Activated CD4-positive, CD25-positive, alpha-beta regulatory T cell (primary cell): ENCODE data around the gene TRIM44.
A peak's percentile ranks its signal among the peaks of the same experiment; 100 is the strongest.

Experiments used
- DNase-seq, 4 experiments: peaks; one replicate each; lab custom pipeline; 2025; lab: John Stamatoyannopoulos, UW

TRIM44 gene, protein sequence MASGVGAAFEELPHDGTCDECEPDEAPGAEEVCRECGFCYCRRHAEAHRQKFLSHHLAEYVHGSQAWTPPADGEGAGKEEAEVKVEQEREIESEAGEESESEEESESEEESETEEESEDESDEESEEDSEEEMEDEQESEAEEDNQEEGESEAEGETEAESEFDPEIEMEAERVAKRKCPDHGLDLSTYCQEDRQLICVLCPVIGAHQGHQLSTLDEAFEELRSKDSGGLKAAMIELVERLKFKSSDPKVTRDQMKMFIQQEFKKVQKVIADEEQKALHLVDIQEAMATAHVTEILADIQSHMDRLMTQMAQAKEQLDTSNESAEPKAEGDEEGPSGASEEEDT

DNA sequence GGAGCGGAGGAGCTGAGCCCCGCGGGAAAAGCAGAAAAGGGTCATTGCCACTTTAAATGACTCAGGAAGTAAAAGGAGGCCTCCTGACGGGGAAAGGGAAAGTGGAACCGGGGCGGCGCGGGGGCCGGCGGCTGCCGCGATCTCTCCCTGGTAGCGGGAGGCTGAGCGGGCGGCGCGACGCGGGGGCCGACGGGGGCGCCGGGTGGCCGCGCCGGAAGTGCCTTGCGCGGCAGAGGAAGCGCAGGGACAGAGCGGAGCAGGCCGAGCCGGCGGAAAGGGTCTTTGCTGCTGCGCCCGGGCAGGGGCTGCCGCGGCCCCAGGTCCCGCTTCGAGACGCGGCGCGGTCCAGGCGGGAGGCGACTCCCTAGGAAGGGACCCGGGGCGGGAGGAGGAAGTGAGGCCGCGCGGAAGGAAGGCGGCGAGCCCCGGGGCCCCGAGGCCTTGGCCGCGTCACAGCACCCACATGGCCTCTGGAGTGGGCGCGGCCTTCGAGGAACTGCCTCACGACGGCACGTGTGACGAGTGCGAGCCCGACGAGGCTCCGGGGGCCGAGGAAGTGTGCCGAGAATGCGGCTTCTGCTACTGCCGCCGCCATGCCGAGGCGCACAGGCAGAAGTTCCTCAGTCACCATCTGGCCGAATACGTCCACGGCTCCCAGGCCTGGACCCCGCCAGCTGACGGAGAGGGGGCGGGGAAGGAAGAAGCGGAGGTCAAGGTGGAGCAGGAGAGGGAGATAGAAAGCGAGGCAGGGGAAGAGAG, at the start of gene TRIM44:
Gene TRIM44 (plus strand): TSS at position 127 of the 759 bp plus-strand sequence. CDS start 337 bp downstream, at position 464.
- peak; percentile 58 to 68 (median 64) for DNase-seq

DNA sequence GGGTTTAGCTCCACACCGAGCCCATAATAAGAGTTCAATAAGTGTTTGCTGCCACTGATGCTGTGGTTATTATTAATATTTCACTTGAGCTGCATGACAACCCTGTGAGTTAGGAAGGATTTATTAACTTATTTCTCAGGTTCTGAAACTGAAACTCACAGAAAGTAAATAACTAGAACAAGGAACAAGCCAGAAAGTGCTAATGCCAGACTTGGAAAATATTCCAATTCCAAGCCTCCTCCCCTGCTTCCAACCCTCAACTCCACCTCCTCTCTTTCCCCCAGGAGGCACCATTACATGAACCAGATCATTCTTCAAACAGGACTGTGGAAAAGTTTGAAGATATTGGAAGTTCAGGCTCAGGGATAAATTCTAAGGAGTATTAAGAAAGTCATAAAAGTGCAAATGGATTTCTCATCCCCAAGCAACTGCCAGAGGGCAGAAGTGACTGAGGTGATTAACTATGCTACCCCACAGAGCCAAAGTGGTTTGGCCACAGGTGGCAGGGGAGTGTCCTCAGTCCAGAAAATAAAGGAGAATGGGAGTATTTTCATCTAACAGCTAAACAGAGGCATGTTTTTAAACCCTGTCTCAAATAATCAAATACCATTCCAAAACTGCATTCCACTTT, 47.5 kb upstream of the TRIM44 start:
- no peak for DNase-seq

DNA sequence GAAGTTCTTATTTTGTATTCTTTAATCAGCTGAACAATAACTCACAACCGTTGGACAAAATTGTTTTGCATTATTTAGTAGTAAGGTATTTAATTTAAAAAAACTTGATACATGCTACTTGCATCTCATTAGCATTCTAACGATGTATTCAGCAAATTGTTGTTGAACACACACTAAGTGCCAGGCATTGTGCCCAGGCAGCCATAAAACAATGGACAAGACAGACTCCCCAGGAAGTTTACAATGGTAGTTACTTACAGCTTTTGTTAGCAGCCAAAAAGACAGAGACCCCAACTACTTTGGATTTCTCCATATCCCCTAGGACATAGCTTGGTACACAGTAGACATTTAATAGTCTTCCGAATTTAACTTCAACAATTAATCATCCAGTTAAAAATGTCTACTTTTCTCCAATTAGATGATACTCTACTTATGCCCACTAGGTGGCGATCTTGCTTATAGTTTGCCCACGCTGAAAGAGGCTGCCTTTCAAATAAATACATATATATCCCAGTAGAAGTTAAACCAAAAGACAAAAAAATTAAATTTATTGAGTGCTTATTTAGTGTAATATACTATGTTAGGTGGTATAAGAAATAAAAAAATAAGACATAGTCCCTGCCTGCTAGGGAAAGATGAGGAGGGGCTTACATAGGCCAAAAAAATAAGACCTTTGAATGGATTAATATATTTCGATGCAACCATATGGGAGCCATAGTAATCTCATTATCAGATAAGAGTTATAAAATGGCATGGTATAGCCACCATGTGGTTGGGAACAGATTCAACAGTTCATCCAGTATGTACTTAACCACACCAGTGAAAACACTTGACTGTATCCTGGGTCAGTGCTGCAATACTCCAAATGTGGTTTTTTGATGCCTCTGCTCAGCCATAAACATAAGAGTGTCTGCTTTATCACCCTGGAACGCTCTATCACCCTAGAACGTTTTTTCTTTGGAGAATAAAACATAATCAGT, 46.4 kb upstream of the TRIM44 start:
- no peak for DNase-seq

DNA sequence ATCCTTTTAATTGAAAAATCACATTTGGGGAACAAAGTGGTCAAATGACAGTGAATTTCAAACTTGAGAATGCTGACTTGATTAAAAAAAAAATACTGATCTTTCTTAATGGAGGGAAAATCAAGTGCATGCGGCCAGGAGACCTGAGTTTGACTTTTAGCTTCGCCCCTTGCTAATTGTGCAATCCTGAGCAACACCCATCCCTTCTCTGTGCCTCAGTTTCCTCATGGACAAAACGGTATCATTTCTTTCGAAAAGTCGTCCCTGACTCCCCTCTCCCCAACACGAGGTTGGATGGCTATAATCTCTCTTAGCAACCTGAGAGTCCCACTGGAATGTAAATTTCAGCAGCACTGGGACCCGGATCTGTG, 45.3 kb upstream of the TRIM44 start:
- no peak for DNase-seq

DNA sequence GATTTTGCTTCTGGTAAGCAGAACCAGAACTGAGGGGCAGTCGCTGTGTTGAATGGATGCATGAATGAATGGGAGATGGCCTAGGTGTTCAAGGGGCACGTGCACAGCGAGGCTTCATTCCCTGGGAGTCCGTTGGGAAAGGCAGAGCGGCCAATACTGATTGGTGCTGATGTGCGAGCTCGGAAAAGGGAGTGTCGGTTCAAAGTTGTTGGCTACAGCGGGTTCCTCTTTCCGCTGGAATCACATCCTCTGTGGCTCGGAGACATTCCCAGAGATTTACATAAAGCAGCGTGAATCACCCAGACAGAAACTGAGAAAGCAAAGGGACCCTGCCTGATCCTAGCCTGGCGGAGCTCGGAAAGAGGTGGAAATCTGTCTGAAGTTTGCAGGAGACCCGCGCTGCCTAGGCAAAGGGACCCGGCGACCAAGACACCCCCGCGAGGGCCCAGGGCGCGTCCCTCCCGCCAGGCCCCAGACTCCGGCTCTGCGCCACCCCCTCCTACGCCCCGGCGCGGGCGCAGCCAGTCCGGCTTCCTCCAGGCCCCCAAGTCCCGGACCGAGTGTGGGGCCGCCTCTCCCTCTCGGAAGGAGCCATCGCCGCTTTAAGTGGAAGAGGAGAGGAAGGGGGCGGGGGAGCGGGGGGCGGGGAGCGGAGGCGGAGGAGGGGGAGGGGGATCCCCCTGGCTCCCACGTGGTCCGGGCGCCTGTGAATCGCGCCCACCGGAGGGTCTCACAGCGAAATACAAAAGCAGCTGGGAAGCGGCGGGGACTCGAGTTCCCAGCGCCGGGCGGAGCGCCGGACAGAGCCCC, 44.7 kb upstream of the TRIM44 start, which contains the start of gene FJX1:
Gene FJX1 (plus strand): TSS at position 774 of the 810 bp plus-strand sequence. CDS start 177 bp downstream, outside the sequence.
- no peak for DNase-seq

DNA sequence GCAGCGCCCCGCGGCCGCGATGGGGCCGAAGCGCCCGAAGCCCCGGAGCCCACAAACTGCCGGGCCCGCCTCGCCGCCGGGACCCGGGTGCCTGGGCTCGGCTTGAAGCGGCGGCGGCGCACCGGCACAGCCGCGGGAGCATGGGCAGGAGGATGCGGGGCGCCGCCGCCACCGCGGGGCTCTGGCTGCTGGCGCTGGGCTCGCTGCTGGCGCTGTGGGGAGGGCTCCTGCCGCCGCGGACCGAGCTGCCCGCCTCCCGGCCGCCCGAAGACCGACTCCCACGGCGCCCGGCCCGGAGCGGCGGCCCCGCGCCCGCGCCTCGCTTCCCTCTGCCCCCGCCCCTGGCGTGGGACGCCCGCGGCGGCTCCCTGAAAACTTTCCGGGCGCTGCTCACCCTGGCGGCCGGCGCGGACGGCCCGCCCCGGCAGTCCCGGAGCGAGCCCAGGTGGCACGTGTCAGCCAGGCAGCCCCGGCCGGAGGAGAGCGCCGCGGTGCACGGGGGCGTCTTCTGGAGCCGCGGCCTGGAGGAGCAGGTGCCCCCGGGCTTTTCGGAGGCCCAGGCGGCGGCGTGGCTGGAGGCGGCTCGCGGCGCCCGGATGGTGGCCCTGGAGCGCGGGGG, 44.0 kb upstream of the TRIM44 start:
- DNase-seq = no peak

DNA sequence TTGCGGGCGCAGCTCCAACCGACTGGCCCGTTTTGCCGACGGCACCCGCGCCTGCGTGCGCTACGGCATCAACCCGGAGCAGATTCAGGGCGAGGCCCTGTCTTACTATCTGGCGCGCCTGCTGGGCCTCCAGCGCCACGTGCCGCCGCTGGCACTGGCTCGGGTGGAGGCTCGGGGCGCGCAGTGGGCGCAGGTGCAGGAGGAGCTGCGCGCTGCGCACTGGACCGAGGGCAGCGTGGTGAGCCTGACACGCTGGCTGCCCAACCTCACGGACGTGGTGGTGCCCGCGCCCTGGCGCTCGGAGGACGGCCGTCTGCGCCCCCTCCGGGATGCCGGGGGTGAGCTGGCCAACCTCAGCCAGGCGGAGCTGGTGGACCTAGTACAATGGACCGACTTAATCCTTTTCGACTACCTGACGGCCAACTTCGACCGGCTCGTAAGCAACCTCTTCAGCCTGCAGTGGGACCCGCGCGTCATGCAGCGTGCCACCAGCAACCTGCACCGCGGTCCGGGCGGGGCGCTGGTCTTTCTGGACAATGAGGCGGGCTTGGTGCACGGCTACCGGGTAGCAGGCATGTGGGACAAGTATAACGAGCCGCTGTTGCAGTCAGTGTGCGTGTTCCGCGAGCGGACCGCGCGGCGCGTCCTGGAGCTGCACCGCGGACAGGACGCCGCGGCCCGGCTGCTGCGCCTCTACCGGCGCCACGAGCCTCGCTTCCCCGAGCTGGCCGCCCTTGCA, 43.3 kb upstream of the TRIM44 start:
- no peak for DNase-seq

DNA sequence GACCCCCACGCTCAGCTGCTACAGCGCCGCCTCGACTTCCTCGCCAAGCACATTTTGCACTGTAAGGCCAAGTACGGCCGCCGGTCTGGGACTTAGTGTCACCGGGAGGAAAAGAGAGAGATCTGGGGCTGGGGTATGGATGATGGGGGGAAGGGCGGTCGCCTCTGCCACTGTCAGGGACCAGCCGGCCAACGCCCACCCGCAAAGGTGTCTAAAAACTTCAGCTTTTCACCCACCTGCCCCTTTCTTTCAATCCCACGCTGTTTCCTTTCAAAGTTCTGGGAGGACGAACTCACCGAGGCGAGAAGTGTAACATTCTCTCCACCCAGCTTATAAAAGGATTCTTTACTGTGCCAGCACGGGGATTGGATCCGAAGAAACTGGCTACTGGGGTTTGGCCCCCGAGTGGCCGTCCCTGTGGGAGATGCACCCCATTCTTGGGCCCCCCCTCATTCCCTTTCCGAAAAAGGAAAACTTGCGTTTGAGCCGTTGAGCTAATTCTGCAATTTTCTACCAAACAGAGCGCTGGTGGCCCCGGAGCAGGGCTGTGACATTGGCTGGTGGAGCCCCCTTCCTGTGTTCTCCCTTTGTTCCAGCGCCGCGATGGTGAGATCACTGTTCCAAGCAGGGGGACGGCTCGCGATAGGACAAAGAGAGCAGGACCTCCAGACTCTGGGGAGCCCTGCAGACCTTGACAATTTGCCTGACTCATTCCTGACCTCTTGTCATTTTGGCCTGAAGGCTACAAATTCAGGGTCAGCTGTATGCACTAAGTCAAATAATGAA, 42.5 kb upstream of the TRIM44 start:
- DNase-seq = no peak

DNA sequence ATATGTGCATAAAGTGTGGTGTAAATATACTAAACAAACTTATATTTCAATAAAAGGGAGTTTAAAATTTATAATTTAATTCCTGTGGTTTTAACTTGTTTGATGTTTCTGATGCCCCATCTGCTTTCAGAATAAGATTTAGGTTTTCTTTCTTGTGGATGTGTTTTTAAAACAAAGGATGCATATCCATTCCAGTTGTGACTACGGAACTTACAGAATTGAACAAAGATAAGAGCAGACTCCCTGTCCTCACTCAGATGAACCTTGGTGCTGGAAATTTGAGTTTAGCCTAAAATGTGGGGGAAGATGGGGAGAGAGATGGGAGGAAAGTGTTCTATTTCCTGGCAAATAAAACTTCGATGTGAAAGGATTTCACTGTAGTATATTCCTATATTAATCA, 41.8 kb upstream of the TRIM44 start:
- DNase-seq = no peak

DNA sequence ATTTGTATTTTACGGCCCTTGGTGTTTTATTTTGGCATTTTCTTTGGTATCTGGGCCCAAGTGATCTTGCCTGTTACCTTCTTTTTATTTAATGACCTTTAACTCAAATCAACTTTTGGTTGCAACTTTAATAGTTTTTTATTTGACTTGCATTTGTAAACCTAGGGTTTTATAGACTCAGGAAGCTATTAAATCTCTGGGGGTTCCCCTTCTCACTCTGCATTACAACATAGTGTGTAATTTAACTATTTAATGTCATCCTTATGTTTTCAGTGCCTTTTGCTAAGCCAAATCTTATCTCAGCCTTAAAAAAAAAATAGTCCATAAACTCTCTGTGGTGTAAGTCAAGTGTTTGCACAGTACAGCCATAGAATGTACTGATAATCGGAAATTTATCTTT, 41.0 kb upstream of the TRIM44 start:
- no peak for DNase-seq

DNA sequence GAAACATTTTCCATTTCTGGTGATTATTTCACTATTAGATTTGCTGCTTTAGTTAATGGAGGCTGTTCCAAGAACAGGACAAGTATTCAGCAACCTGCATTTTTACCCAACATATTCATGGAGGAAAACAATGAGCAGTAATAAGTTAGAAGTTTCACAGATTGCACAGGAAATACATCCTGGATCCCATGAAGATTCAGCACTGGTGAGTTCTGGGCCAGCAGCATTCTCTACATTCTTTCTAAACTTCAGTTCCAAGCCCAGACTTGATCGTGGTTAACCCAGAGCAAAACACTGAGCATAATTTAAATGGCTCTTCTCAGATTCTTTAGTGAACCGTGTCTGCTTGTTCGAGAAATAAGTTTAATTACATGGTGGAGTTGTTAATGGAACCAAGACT, 40.5 kb upstream of the TRIM44 start:
- DNase-seq = no peak

DNA sequence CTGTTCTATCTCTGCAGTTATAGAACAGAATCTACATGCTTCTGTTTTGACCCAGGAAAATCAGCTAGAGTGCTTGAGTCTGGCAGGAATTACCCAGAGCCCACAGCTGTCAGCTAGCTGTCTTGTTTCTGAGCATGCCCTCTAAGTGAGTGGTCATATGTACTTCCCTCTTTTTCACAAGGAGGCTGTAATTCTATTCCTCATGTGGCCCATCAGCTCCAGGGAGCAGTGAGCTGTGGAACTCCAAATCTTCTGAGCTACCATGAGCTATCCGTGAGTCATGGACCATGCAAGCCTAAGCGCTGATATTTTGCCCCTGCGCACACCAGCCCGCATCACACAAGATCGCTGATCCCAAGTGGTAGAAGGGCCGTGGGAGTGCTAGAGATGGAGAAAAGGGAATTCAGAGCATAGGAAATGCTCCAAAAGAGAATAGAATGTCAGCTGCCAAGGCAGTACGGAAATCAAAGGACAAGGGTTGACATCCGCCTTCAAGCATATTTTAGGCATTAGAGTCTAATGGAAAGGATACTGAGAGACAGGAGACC, 38.9 kb upstream of the TRIM44 start:
- DNase-seq = no peak

DNA sequence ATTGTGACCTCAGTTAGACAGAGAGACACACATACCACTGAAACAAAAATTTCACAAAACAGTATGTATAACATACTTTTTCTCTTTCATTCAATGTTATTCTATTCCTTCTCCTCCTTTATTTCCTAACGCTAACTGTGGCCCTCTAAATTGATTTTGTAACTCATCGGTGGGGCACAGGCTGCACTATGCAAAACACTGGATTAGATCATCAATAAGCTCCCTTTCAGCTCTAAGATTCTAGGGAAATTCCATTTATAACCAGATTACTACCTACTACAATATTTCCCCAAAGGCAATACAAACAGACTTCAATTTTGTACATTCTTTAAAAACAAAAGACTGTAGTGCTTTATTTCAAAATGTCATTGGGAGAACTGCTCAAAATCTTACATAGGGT, 38.3 kb upstream of the TRIM44 start:
- no peak for DNase-seq

DNA sequence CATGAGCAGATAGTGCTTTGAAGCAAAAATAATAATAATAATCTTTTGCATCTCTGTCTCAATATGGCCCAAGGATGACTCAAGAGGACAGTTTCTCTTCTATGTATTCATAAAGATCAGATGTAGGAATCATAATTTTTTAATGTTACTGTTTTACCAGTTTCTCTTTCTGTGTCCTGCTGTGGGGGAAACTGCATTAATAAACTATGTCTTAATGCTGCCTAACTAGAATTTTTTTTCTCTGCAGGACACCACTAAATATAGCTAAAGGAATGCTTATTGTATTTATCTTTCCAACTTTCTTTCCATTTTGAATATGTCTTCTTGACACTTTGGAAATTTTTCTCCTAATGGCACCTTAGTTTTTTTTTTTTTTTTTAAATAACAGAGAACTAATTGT, 37.8 kb upstream of the TRIM44 start:
- DNase-seq = no peak

DNA sequence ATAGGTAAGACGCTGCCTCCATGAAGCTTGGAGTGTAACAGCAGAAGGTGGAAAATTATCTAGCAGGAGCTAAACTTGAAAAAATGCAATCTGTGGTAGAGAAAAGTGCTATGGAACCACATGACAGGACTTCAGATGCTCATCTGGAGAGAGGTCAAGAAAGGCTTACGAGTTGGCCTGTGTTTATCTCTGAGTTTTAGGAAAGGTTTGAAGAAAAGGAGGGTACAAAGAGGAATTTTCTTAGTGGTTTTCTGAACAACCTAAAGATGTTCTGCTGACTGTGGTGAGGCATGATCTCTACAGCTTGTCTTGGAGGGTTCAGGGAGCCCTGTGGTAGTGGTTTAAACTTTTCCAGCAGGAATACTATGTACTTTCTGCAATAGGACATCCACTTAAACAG, 36.1 kb upstream of the TRIM44 start:
- no peak for DNase-seq

DNA sequence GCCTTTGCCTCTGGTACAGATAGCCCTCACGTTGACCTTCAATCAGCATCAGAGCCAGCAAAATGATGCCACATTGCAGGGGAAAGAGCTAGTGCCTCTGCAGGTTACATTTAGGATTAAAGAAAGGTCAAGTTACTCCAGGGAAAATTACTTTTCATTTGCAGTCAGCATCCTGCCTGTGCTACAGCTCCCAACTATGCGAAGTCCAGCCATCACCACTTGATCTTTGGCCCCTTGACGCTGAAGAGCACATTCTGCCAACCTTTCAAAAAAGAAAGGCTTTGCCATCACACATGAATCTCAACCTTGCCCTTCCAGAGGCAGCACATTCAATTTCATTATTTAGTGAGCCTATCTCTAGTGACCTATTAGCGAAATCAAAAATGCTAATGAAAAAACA, 33.1 kb upstream of the TRIM44 start:
- DNase-seq = no peak

DNA sequence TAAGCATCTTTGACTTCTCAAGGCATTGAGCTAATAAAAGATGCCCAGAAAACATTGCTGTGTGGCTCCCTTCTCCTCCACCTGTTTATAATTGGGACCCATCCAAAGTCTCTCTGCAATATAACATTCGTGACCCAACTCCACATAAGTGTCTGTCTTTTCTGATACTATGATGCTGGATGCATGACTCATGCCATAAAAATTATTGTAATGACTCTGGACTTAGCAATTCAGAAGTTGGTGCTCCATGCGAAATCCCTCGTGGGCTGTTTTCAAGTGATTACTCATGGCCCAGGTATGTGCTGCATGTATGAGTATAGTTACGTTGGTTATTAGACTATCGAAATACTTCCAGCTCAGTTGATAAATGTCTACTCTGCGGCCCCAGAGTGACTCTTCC, 32.7 kb upstream of the TRIM44 start:
- DNase-seq = no peak

DNA sequence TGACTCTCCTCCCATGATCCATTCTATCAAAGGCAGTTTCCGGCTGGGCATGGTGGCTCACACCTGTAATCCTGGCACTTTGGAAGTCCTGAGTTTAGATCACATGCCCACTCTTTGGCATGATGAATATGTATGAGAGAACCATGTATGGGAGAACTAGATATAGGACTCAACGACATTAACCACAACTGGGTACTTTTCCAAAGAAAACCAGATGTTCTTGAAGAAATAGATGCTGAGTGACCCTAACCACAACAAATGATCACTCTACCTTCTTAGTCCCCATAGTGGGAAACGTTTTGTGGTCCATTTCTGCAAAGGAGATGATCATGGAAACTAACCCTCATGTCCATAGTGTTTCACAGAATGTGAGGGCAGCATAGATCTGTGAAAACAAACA, 30.7 kb upstream of the TRIM44 start:
- DNase-seq = no peak

DNA sequence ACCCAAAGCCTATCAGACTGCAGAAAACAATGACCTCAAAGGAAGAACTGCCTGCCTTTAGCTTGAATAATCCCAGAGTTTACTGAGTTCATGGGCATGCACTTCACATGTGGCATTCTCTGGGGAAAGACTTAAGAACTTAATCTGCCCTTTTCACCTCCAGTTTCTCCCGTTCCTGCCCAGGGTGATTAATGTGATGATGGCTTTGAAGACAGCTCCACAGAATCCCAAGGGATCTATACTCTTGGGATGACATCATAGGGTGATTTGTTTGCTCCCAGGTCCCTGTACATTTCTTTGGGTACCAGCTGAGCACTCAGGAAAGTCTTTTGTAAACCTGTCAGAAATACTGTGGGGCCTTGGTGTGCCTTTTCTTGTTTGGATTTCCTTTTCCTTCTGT, 30.3 kb upstream of the TRIM44 start:
- no peak for DNase-seq
